CD4-positive, alpha-beta T cell treated with Interferon gamma for 1 hour (primary cell): ENCODE results near the gene SPDYE16.
A peak's percentile ranks its signal among the peaks of the same experiment; 100 is the strongest.
"Not testable (repeated sequence)": the region's sequence is repeated elsewhere in the genome, so short reads cannot be mapped to it uniquely, and the experiment has no call there.

Experiments
- DNase-seq: peaks from one replicate; pipeline ENCODE4 v3.0.0-alpha.2; 2020

Gene SPDYE16

DNA sequence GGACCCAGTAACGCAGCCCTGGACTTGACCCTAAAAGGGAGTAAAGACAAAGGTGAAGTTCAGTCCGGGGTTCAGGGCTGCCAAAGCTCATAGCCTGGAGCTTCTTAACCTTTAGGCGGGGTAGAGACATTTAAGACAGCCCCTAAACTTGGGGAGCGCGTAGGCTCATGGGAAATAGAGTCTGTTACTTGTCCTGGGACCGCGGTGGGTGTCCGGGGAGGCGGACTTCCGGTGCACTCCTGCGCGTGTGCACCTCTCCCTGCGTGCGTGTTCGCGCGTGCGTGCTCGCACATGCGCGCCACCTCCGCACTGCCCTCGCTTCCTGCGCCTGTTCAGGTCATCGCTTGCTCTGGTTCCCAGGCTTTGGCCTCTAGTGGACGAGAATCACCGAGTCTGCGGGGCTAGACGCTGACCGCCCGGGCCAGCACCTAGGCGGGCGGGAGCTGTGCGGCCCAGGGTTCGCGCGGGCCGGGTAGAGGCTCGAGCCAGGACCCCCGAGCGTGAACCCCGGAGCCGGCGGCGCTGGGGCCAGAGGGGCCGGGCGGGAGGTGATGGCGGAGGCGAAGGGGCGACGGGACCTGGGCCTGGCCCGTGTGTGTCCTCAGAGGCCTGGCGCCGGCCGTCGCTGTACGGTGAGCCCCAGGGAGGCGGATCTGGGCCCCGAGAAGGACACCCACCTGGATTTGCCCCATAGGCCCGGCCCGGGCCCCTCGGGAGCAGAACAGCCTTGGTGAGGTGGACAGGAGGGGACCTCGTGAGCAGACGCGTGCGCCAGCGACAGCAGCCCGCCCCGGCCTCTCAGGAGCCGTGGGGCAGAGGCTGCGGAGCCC, 6.1 kb upstream of the SPDYE16 start:
- DNase-seq, result peak; percentile 89

DNA sequence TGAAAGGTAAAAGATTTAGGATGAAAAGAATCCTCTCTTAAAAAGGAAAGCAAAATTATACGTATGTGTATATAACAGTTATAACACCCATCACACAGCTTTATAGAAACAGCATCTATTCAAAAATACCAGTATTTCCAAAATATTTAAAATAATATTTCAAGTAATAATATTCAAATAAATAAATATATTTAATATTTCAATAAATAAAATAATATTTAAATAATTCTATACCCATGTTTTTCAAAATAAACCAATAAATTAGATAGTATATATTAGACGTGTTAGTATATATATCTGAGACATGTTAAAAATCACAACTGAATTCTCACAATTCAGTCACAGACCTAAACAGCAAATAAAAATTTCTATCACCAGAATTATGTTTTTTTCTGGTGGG, 11.5 kb downstream of the SPDYE16 start:
- not testable (repeated sequence) for DNase-seq

DNA sequence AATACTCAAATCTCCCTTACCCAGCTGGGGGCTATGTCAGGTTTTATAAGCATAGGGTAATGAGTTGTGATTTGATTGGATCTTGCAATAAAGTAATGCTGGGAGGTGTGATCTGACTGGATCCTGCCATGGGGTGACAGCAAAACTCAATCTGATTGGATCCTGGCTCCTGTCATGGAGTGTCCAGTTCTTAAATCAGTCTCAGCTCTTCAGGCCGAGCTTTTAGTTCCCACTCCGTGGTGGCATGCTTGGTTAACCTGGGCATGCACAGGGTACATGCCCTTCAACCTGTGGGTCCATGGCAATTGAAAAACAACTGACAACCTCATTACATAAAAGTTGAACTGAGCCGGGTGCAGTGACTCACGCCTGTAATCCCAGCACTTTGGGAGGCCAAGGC, 16.9 kb downstream of the SPDYE16 start:
- not testable (repeated sequence) for DNase-seq

DNA sequence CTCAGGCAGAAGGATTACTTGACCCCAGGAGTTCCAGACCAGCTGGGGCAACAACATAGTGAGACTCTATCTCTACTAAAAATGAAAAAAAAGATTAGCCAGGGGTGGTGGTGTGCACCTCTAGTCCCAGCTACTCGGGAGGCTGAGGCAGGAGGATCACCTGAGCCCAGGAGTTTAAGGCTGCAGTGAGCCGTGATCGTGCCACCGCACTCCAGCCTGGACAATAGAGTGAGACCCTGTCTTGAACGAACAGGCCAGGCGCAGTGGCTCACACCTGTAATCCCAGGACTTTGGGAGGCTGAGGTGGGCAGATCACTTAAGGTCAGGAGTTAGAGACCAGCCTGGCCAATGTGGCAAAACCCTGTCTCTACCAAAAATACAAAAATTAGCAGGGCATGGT, 26.2 kb downstream of the SPDYE16 start:
- not testable (repeated sequence) for DNase-seq

DNA sequence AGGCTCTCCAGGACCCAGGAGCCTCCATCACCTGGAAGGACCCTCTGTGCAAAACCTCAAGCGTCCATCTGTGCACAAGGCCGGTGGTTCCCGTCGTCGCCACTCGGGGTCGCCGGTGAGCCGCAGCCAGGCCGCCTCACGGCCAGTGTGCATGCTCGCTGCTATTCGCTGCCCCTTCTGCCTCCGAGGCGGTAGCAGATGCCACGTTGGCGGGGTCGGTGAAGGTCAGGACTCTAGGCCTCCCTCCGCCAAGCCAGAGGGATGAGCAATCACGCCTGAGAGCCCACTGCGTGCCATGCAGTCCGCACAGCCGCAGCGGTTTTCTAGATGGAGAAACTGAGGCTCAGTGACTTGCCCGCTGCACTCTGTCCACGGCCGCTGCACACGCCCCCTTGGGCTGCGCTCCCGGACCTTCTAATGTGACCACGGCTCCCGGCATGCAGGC, 27.1 kb downstream of the SPDYE16 start:
- DNase-seq, result no peak

DNA sequence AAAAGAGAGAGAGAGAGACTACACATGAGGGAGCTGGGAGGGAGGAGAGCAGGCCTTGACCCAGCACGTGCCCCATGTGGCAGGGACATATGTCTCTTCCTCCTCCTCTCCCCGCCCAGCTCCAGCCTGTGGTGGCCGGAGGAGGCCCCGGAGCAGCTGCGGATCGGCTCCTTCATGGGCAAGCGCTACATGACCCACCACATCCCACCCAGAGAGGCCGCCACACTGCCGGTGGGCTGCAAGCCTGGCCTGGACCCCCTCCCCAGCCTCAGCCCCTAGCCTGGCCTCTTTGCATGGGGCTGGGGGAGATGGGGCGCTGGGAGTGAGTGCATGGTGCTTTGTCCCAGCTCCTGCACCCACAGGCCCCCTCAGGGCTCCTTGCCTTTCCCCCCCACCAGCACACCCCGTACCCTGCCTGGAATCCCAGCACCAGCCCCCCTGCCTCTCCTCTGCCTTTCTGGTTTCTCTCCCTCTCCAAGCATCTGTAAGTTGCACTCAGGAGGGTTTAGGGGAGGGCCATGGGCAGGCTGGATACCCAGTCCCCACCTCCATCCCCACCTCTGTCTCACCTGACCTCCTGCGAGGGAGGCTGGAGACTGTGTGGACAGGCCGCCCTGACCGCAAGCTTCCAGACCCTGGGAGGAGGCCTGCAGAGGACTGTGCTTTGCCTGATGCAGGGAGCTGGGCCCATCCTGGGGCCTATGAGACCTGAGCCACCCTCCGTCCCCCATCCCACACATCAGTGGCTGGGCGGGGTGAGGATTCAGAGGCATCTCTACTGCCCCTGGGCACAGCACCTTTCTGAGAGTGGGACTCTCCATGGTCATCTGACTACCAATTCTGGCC, 27.9 kb downstream of the SPDYE16 start:
- DNase-seq, result no peak

DNA sequence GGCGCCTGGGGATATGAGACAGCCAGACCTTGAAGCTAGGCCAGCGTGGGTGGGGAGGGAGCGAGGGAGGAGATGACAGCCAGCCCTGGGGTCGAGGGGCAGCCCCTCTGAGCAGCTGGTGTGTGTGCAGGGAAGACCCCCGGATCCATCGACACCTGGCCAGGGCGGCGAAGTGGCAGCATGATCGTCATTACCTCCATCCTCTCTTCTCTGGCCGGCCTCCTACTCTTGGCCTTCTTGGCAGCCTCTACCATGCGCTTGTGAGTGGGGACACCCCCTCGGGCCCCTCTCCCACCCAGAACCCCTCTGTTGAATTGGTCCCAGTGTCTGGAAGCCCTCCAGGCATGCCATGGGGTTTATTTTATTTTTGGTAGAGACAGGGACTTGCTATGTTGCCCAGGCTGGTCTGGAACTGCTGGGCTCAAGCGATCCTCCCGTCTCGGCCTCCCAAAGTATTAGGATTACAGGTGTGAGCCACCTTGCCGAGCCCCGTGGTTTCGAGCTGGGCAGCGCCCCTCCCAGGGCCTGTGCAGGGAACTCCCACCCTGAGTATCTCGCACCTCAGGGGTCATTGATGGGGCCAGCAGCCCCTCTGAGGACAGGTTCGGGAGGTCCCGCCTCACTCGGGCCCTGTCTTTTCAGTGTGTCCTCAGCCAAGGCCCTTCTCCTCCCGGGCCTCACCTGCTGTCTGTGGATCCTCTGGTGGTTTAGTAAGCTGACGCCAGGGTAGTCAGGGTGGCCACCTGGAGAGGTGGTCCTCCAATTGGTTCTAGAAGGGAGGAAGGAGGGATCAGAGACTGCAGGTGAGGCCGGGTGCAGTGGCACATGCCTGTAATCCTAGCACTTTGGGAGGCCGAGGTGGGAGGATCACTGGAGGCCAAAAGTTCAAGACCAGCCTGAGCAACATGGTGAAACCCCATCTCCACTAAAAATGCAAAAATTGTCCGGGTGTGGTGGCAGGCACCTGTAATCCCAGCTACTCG, 29.0 kb downstream of the SPDYE16 start:
- no peak for DNase-seq

DNA sequence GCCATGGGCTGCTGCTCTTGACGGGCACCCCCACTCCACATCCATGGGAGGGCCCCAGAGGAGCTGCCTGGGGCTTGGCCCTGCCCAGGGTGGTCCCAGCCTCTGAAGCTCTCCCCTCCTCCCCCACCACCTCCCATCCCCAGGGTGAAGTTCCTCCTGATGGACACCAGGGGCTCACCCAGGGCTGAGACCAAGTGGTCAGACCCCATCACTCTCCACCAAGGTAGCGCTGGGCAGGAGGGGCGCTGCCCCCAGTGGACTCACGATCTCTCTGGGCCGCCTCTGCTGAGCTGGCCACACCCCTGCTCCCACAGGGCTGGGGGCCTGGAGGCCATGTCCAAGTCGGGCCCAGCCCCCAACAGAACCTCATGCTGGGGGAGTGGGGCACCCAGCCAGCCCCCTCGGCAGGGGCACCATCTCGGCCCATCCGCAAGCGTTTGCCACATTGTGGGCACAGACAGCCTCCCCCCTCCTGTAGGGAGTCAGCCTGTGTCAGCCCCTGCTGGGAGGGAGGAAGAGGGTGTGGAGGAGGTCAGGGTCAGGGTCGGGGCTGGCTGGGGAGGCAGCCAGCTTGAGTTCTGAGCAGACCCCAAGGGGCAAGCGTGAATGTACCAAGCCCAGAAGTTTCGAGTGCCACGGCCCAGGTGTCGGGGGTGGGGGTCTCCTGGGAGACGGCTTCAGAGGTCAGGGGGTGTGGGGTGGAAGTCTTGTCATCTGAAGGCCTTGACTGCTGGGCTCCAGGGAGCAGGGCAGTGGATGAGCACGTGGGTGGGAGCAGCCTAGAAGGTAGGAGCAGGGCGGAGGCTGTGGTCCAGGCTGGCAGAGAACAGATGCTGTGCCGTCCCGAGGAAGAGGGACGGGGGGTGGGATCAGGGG, 29.9 kb downstream of the SPDYE16 start:
- DNase-seq, result no peak

DNA sequence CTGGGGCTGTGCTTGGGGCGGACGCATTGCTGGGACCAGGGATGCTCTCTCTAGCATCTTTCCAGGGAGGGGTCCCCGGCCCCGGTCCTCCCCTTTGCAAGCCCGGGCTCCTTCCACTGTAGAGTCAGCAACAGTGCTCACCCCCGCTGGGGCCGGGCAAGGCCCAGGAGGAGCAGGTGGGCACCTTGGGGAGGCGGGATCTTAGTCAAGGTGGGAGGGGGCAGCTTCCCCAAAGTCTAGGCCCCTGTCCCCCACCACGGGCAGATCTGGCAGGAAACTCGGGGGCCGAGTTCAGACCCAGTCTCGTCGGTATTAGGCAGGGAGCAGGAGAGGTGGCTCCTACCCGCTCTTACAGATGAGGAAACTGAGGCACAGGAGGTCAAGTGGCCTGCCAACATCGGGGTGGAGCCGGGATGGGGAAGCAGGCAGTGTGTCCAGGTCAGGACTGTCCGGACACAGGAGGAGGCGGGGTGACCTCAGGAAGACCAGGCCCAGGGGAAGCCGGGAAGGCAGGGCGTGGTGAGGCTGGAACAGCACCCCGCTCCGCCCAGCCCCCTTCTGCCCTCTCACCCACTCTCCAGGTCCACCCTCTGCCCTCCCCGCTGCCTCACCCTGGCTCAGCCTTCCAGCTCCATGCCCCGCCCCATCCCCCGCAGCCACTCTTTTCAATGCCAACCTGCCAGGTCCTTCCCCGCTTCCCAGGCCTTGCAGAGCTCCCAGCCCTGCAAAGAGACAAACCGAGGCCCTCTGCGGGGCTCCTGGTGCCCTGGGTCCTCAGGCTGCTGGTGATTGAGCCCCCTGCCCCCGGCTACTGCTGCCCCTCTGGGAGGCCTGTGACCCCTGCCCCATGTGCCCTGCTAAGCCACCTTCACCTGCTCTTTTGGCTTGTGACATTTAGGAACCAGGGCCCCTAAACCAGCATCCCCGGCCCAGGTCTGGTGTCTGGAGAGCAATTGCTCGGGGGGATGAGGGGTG, 30.9 kb downstream of the SPDYE16 start:
- not testable (repeated sequence) for DNase-seq

DNA sequence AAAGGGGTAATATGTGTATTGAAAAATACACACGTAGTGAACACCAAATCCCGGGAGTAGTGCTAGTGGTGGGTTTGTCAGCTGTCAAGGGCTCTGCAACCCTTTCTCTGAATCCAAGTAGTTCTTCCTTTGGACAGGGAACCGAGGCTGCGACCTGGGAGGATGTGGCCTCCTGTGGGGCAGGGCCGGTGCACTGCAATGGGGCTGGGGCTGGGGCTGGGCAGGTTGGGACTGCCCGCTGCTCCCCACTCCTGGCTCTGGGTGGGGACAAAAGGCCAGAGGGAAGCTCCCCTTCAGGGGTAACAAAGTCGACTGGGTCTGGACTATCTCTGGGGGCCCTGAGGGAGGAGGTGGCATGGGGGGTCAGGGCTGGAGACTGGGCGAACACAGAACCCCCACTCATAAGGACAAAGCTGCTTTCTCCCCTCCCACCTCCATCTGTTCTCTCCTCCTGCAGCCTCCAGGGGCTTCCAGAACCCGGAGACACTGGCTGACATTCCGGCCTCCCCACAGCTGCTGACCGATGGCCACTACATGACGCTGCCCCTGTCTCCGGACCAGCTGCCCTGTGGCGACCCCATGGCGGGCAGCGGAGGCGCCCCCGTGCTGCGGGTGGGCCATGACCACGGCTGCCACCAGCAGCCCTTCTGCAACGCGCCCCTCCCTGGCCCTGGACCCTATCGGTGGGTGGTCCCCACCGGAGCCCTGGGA, 31.7 kb downstream of the SPDYE16 start:
- DNase-seq, result not testable (repeated sequence)

DNA sequence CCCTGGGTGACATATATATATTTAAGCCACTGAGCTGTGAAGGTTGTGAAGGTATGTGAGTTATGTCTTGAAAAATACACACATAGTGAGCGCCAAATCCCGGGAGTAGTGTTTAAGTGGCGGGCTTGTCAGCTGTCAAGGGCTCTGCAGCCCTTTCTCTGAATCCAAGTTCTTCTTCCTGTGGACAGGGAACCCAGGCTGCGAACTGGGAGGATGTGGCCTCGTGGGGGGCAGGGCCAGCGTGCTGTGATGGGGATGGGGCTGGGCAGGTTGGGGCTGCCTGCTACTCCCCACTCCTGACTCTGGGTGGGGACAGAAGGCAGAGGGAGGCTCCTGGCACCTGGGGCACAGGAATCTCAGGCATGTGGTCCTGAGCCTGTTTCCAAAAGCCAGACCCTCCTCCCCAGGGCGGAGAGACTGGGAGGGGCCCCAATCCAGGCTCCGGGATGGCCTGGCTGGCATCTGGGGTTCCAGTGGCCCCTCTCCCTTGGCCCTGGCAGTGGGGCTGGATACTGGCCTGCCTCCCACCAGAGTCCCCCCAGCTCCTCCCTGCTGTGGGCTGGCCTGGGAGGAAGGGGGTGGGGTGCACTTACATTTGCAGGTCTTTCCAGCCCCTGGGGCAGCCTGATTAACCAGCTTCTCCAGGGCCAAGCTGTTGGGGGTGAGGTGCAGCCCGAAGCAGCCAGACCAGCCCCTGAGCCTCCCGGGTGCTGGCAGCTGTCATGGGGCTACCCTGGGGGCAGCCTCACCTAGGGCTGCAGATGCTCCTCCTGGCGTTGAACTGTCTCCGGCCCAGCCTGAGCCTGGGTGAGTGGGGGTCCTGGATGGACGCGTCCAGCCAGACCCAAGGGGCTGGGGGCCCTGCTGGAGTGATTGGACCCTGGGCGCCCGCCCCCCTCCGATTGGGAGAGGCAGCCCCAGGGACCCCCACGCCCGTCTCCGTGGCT, 32.9 kb downstream of the SPDYE16 start, which contains the start of gene UPK3B:
Gene UPK3B, plus strand, starts transcription at position 622 of the 947 bp plus-strand sequence. Its CDS starts 101 bp downstream, at position 723.
- DNase-seq, result no peak

DNA sequence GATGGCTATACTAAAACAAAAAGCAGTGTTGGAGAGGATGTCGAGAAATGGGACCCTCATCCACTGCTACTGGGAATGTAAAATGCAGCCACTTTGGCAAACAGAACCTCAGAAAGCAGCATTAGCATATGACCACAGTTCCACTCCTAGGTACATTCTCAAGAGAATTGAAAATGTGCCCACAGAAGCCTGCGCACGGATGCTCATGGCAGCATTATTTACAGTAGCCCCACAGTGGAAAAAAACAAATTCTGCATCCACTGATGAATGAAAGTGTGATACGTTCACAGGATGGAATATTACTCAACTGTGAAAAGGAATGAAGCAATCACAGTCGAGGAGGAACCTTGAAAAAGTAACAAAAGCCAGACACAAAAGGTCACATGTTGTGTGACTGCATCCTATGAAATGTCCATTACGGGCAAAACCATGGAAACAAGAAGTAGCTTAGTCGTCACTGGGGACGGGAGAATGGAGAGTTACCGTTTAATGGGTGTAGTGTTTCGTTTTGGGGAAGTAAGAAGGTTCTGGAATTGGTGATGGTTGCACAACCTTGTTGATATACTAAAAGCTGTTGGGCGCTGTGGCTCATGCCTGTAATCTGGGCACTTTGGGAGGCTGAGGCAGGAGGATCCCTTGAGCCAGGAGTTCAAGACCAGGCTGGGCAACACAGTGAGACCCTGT, 35.2 kb downstream of the SPDYE16 start:
- DNase-seq, result peak; percentile 64

DNA sequence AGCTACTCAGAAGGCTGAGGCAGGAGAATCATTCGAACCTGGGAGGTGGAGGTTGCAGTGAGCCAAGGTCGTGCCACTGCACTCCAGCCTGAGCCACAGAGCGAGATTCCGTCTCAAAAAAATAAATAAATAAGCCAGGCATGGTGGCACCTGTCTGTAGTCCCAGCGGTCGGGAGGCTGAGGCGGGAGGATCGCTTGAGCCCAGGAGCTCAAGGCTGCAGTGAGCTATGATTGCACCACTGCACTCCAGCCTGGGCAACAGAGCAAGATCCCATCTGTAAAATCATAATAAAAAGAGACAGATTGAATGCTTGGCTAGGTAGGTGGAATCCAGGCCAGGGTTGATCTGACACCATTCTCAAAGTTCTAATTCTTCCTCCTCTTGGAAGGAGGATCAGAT, 36.5 kb downstream of the SPDYE16 start:
- not testable (repeated sequence) for DNase-seq

DNA sequence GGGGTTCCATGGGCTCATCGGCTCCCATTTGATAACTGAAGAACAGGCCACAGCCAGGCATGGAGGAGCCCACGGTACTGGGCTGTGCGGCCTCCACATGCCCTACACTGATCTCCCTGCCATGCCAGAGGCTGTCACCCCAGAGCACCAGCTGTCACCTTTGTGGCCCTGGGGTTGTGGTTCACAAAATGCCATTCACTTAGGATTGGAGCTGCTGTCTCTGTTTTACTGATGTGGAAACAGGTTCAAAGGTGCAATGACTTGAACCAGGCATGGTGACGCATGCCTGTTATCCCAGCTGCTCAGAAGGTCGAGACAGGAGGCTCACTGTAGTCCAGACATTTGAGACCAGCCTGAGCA, 37.0 kb downstream of the SPDYE16 start:
- DNase-seq, result no peak

DNA sequence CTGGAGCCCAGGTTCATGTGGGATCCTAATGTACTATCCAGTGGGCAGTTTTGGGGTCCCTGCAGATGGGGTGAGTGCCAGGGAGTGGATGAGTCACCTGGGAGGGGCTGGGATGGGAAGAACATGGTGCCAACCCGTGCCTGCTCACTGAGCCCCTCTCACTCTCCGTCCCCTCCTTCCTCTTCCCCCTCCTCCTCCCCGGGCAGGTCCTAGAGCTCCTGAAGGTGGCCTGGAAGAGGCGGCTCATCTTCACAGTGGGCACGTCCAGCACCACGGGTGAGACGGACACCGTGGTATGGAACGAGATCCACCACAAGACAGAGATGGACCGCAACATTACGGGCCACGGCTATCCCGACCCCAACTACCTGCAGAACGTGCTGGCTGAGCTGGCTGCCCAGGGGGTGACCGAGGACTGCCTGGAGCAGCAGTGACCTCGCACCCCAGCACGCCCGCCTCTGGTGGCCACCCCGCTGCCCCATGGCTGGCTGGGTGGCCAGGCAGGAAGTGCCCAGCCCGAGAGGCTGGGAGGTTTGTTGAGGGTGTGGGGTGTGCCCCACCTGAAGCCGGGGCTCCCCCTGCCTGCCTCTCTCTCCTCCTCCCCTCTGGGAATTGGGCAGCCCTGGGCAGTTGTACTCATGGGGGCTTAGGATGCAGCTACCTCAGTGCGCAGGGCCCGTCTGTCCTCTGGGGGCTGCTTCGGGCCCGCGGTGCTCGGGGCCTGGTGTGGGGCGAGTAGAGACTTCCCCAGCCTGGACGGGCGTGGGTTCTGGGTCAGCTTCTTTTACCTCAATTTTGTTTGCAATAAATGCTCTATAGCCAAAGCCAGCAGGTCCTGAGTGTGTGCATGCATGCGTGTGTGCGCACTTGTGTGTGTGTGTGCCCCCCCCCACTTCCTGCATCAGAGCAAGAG, 37.7 kb downstream of the SPDYE16 start:
- DNase-seq, result no peak

DNA sequence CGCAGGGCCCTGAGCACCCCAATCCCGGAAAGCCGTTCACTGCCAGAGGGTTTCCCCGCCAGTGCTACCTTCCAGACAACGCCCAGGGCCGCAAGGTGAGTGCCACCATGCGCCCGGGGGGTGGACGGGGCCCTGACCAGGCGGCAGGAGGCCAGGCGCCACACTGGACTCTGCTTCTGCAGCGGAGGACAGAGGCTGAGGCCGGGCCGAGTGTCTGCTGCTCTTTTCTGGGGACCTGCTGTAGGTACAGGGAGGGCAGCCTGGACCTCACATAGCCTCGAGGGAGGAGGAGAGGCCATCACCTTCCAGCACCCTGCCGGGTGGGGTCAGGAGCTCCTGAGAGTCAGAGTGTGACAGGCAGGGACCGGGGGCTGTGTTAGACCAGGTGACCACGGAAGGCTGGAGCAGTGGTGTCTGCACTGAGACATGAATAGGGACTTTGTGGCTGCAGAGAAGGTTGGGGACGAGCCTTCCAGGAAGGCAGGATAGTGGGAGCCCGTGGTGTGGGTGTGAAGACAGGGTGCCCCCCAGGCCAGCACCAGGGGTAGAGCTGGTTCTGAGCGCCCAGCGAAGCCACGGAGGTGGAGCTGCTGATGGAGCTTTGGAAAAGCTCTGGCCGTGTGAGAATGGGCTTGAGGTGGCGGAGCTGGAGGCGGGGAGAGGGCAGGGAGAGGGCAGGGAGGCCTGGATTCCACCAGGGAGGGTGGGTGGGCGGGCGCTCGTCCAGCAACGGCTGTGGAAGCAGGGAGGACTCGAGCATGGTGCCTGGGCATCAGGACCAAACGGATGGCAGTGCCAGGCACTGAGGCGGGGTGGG, 38.5 kb downstream of the SPDYE16 start:
- not testable (repeated sequence) for DNase-seq
